GM12878 (cell line): ENCODE measurements around the gene SGF29. TPM values are rescaled to one million over a fixed set of nuclear protein-coding genes. Genes with fewer than 3 reads are reported as not detected.
A peak's percentile ranks its signal among the peaks of the same experiment; 100 is the strongest.

Experiments
- ATAC-seq: fragments of 200-7000 bp; cut with Tn5 transposase; 3 replicates; pipeline ENCODE4 v1.9.1; 2020; ENCODE audit warnings: mild to moderate bottlenecking, moderate library complexity
- BruUV-seq: library from RNA; stranded (reverse); fragments of 400-500 nt; replicated peaks from 2 replicates; lab custom pipeline; 2021; lab: Mats Ljungman, UMichigan
- CTCF ChIA-PET: fragments of 300-600 bp; sonication (Branson Sonifier 250); formaldehyde crosslinking; extraction: SDS; loops from one replicate; lab custom pipeline; 2021; ENCODE audit warnings: inconsistent platforms; lab: Yijun Ruan, JAX
- POLR2A ChIA-PET: fragments of 350-600 bp; formaldehyde crosslinking; extraction: SDS; loops from one replicate; lab custom pipeline; 2021; ENCODE audit warnings: inconsistent platforms; lab: Charles Lee
- RAD21 ChIA-PET: fragments of 300-600 bp; sonication (Branson Sonifier 250); formaldehyde crosslinking; loops from one replicate; lab custom pipeline; 2023; ENCODE audit warnings: antibody characterized with exemption; ENCODE audit not compliant: unreplicated experiment; lab: Charles Lee
- SMC1A ChIA-PET: fragments of 300-600 bp; sonication (Branson Sonifier 250); formaldehyde crosslinking; loops from one replicate; lab custom pipeline; 2023; ENCODE audit not compliant: unreplicated experiment, uncharacterized antibody; lab: Charles Lee
- DNase-seq: peaks from one replicate; pipeline ENCODE4 v3.0.0-alpha.2; 2011; ENCODE audit warnings: low read depth, low spot score
- FAIRE-seq: peaks from 3 replicates; lab custom pipeline; 2011; peaks lifted over from hg19 to GRCh38; lab: Jason Lieb, UNC
- H2AFZ ChIP-seq: 2 replicates; pipeline ENCODE4 v1.6.0; 2011; ENCODE audit warnings: low read depth, low read length, control low read depth; ENCODE audit not compliant: control insufficient read depth
- H3K27ac ChIP-seq: 2 replicates; pipeline ENCODE4 v1.5.1; 2011; ENCODE audit warnings: control low read depth; ENCODE audit not compliant: control insufficient read depth, insufficient read depth
- H3K27me3 ChIP-seq, 2 experiments: replicated peaks in 1 of 2; 2 replicates each; pipeline versions ENCODE4 v1.6.0 to v1.6.1; 2011; ENCODE audit warnings: low read length in 1 of 2; ENCODE audit not compliant: control insufficient read depth in 2 of 2, insufficient read depth in 2 of 2
- H3K36me3 ChIP-seq, 2 experiments: 2 replicates each; pipeline ENCODE4 v1.5.1; 2011; ENCODE audit warnings: low read length in 1 of 2; ENCODE audit not compliant: control insufficient read depth in 2 of 2, insufficient read depth in 2 of 2
- H3K4me1 ChIP-seq: 2 replicates; pipeline ENCODE4 v1.6.1; 2011; ENCODE audit warnings: mild to moderate bottlenecking, low read length, moderate library complexity, mixed read lengths; ENCODE audit not compliant: control insufficient read depth, insufficient read depth
- H3K4me2 ChIP-seq: 2 replicates; pipeline ENCODE4 v1.6.0; 2011; ENCODE audit warnings: control low read depth; ENCODE audit not compliant: control insufficient read depth, insufficient read depth
- H3K4me3 ChIP-seq: fragments of 200-600 bp; sonication (generic); 2 replicates; pipeline ENCODE4 v1.5.1; 2016
- H3K79me2 ChIP-seq: 2 replicates; pipeline ENCODE4 v1.6.0; 2011; ENCODE audit warnings: low read length; ENCODE audit not compliant: control insufficient read depth, insufficient read depth
- H3K9ac ChIP-seq: 2 replicates; pipeline ENCODE4 v1.8.0; 2011; ENCODE audit warnings: low read length, control low read depth, mixed read lengths; ENCODE audit not compliant: control insufficient read depth, insufficient read depth
- H3K9me3 ChIP-seq: replicated peaks from 3 replicates; pipeline ENCODE4 v1.5.1; 2011; ENCODE audit warnings: mild to moderate bottlenecking, low read length; ENCODE audit not compliant: control insufficient read depth, insufficient read depth
- H4K20me1 ChIP-seq: 2 replicates; pipeline ENCODE4 v1.6.0; 2011; ENCODE audit not compliant: control insufficient read depth, insufficient read depth
- ATF2 ChIP-seq: IDR thresholded peaks from 2 replicates; pipeline ENCODE4 v1.6.1; 2012; ENCODE audit warnings: low read length, inconsistent platforms
- CHD4 ChIP-seq: fragments of 200-600 bp; sonication (generic); IDR thresholded peaks from 2 replicates; pipeline ENCODE4 v1.6.1; 2016; ENCODE audit warnings: mild to moderate bottlenecking
- ESRRA ChIP-seq: IDR thresholded peaks from 2 replicates; pipeline ENCODE4 v1.6.1; 2012; ENCODE audit warnings: mild to moderate bottlenecking, low read length, improper control_type of control experiment
- IKZF1 ChIP-seq: fragments of 450-650 bp; conservative IDR thresholded peaks from 2 replicates; pipeline ENCODE4 v1.6.1; 2017; ENCODE audit warnings: antibody characterized with exemption, mild to moderate bottlenecking
- IKZF2 ChIP-seq, 2 experiments: fragments of 450-650 bp; IDR thresholded peaks; 2 replicates each; pipeline ENCODE4 v1.6.1; 2017; ENCODE audit warnings: mild to moderate bottlenecking in 2 of 2, moderate library complexity in 2 of 2
- MEF2B ChIP-seq: fragments of 450-650 bp; IDR thresholded peaks from 2 replicates; pipeline ENCODE4 v1.6.1; 2018; ENCODE audit warnings: mild to moderate bottlenecking, moderate library complexity; ENCODE audit not compliant: partially characterized antibody, poor library complexity, severe bottlenecking
- MYC ChIP-seq: IDR thresholded peaks from 2 replicates; pipeline ENCODE4 v1.6.1; 2011; ENCODE audit warnings: mild to moderate bottlenecking, low read length, moderate library complexity, inconsistent platforms; ENCODE audit not compliant: insufficient read depth, insufficient replicate concordance, insufficient read length, severe bottlenecking
- RAD21 ChIP-seq: IDR thresholded peaks from 2 replicates; pipeline ENCODE4 v1.6.1; 2011; ENCODE audit warnings: mild to moderate bottlenecking, low read depth, low read length, moderate library complexity; ENCODE audit not compliant: insufficient read depth
- RFX5 ChIP-seq: IDR thresholded peaks from 2 replicates; pipeline ENCODE4 v1.6.1; 2011; ENCODE audit warnings: low read depth, low read length, improper control_type of control experiment
- SUPT20H ChIP-seq: IDR thresholded peaks from 2 replicates; pipeline ENCODE4 v1.6.1; 2011; ENCODE audit warnings: low read depth, mild to moderate bottlenecking, low read length, moderate library complexity, borderline replicate concordance; ENCODE audit not compliant: control insufficient read depth
- ZBTB40 ChIP-seq: fragments of 450-650 bp; IDR thresholded peaks from 2 replicates; pipeline ENCODE4 v1.6.1; 2016; ENCODE audit warnings: mild to moderate bottlenecking, moderate library complexity, borderline replicate concordance
- WGBS: methylation state at CpG from one replicate; pipeline ENCODE4 v1.1.6; 2016; ENCODE audit warnings: low lambda C conversion rate; ENCODE audit not compliant: insufficient replicate concordance, insufficient coverage; ENCODE audit errors: missing lambda C conversion rate; 5-methylcytosine and 5-hydroxymethylcytosine counted together
- in situ Hi-C: fragments of 300-500 bp; cut with MboI; formaldehyde crosslinking; loops from 9 replicates; pipeline ENCODE4 v1.14.3; 2018; ENCODE audit warnings: mixed read lengths
- intact Hi-C: fragments of 100-400 bp; cut with micrococcal nuclease; formaldehyde crosslinking; loops from one replicate; pipeline ENCODE4 v1.14.2; 2022; ENCODE audit not compliant: unreplicated experiment
- polyA plus RNA-seq, 11 experiments: library from polyadenylated mRNA; depleted of rRNA in 4 of 11; unstranded in 6 of 11; stranded (reverse) in 5 of 11; fragments of >200 nt; fragmentation: Nextera tagmentation in 4 of 11; fragmentation: Illumina TruSeq in 1 of 11; extraction: Ambion mirVana in 4 of 11; extraction: Trizol in 1 of 11; gene quantifications; 1 replicate in 1 of 11; 2 replicates in 10 of 11; pipeline versions ENCODE4 v1.2.1 to v1.2.3, GENCODE V29; 2011 to 2016; ENCODE audit warnings: inconsistent platforms in 2 of 11, missing spikeins in 2 of 11, low read depth in 1 of 11
- total RNA-seq, 4 experiments: library from RNA; depleted of rRNA in 3 of 4; stranded (reverse); fragments of >200 nt in 3 of 4; fragmentation: Illumina TruSeq in 1 of 4; extraction: Trizol in 1 of 4; gene quantifications; 2 replicates each; pipeline versions ENCODE4 v1.2.1 to v1.2.3, GENCODE V29; 2013 to 2021

Gene SGF29
- total and polyA plus RNA-seq, 10 of the 15 experiments (the other 5 are each of a cell fraction or from before 2014, with no cell fraction given): 2.2 to 20.1 (median 12.3) TPM

GRCh38 chr16:28556914-28557320 is 3.2 kb downstream of the SGF29 start:
- ChIA-PET CTCF (interaction anchor here (0.6 to 1.6 kb wide), 2 partner anchors 12 to 22 kb away, joined by 3 to 5 read pairs; no protein-coding TSS in a partner anchor), RAD21 (no interaction called here), SMC1A (interaction anchor here (0.6 kb wide), 1 partner anchor 355 kb away, joined by 3 read pairs; no protein-coding TSS in a partner anchor), POLR2A (interaction anchor here (1.1 kb wide), 1 partner anchor 63 kb away, joined by 3 read pairs; the partner anchor contains the start of gene APOBR)
- Histone ChIP-seq H3K9me3 (no peaks in the 10 kb centered on the region; the same call in 2 of the 3 replicates), H3K9ac (no peak overlapping the region), H4K20me1 (no peaks in the 10 kb centered on the region), H3K79me2 (peaks cover 4% of the 10 kb centered on the region), H3K36me3 (no peaks in the 10 kb centered on the region), H3K4me3 (no peak overlapping the region), H2AFZ (no peak overlapping the region), H3K27me3 (no peaks in the 10 kb centered on the region), H3K27ac (no peak overlapping the region), H3K4me1 (peaks cover 17% of the 10 kb centered on the region), H3K4me2 (no peak overlapping the region; the same call in 1 of the 2 replicates)
- ATAC-seq: no peak
- no peak for TF ChIP-seq MYC
- peak; percentile 19 to 20; a peak in 2 of 4 replicates for TF ChIP-seq IKZF2 (IDR thresholded peaks at IDR 0.05)
- TF ChIP-seq MEF2B: peak; percentile 19
- peak; percentile 51 for TF ChIP-seq IKZF1
- intact Hi-C loops: no loop called here
- 63% methylated on average over 2 of the region's 2 CpGs for WGBS
- peak; percentile 68 for FAIRE-seq
- no peak for DNase-seq
- in situ Hi-C loops: no loop called here
- no TSS peak for BruUV-seq

GRCh38 chr16:28558456-28558855 is 4.7 kb downstream of the SGF29 start:
- FAIRE-seq (no peak), ATAC-seq (no peak), DNase-seq (no peak)
- intact Hi-C loops: no loop called here
- CTCF ChIA-PET: interaction anchor here (1.6 kb wide), 1 partner anchor 11 kb away, joined by 5 read pairs; no protein-coding TSS in a partner anchor
- in situ Hi-C loops: no loop called here
- RAD21 ChIA-PET: no interaction called here
- Histone ChIP-seq H3K9ac (no peak overlapping the region), H3K4me2 (no peak overlapping the region), H3K4me1 (peaks cover 17% of the 10 kb centered on the region), H4K20me1 (no peaks in the 10 kb centered on the region), H2AFZ (no peak overlapping the region), H3K9me3 (no peaks in the 10 kb centered on the region; the same call in 2 of the 3 replicates), H3K27ac (no peak overlapping the region), H3K36me3 (no peaks in the 10 kb centered on the region), H3K4me3 (no peak overlapping the region), H3K79me2 (peaks cover 4% of the 10 kb centered on the region), H3K27me3 (no peaks in the 10 kb centered on the region)
- POLR2A ChIA-PET: no interaction called here
- SMC1A ChIA-PET: interaction anchor here (1.5 kb wide), 1 partner anchor 58 kb away, joined by 3 read pairs; no protein-coding TSS in a partner anchor
- no TSS peak for BruUV-seq
- whole genome bisulfite sequencing: 94% methylated on average over 3 of the region's 3 CpGs
- TF ChIP-seq RFX5 (no peak), ATF2 (no peak), SUPT20H (no peak), ESRRA (no peak), ZBTB40 (no peak), RAD21 (no peak), CHD4 (no peak)
